IMR-90 (cell line): ENCODE measurements around the gene LCE6A.

Experiments used
- BHLHE40 ChIP-seq: fragments of 150-350 bp; IDR thresholded peaks from 2 replicates; pipeline ENCODE4 v1.6.1; 2016; ENCODE audit warnings: mild to moderate bottlenecking, low read depth, low read length
- CEBPB ChIP-seq: IDR thresholded peaks from 2 replicates; pipeline ENCODE4 v1.6.1; 2012; ENCODE audit warnings: low read depth, low read length, improper control_type of control experiment
- CTCF ChIP-seq: conservative IDR thresholded peaks from 2 replicates; pipeline ENCODE4 v1.5.1; 2012; ENCODE audit warnings: mild to moderate bottlenecking, low read depth, low read length, improper control_type of control experiment
- SMC3 ChIP-seq: fragments of 150-350 bp; IDR thresholded peaks from 2 replicates; pipeline ENCODE4 v1.6.1; 2016; ENCODE audit warnings: low read depth, mild to moderate bottlenecking, antibody characterized with exemption, low read length, moderate library complexity

GRCh38 chr1:152811050-152811449 lies 31.6 kb upstream of the LCE6A start:
- no peak for TF ChIP-seq CTCF
- TF ChIP-seq SMC3, result no peak
- no peak for TF ChIP-seq BHLHE40
- no peak for TF ChIP-seq CEBPB
